Heart left ventricle (tissue), 16 donors: Measurements from ENCODE around the gene HES6. TPM values are rescaled to one million over a fixed set of nuclear protein-coding genes. Genes with fewer than 3 reads are reported as not detected.

Experiments used
- ATAC-seq, 4 donors: fragments of 200-7000 bp; cut with Tn5 transposase; one replicate each; pipeline ENCODE4 v1.9.1; 2020 to 2022; ENCODE audit warnings: moderate library complexity in 4 of 4, mild to moderate bottlenecking in 3 of 4, moderate number of reproducible peaks in 1 of 4
- DNase-seq, 5 donors: peaks; one replicate each; pipeline ENCODE4 v3.0.0-alpha.2; 2020
- H3K27ac ChIP-seq, 12 donors: fragments of 200-600 bp; sonication (generic) in 4 of 12; one replicate each; pipeline versions ENCODE4 v1.5.0 to v1.8.0; 2016 to 2022; ENCODE audit warnings: mild to moderate bottlenecking in 2 of 12
- H3K27me3 ChIP-seq, 9 donors: fragments of 200-600 bp; sonication (generic) in 2 of 9; one replicate each; pipeline versions ENCODE4 v1.5.1 to v1.8.0; 2016 to 2022; ENCODE audit warnings: mild to moderate bottlenecking in 3 of 9
- H3K36me3 ChIP-seq, 9 donors: fragments of 200-600 bp; sonication (generic) in 2 of 9; one replicate each; pipeline versions ENCODE4 v1.5.0 to v1.8.0; 2018 to 2022; ENCODE audit warnings: mild to moderate bottlenecking in 2 of 9
- H3K4me1 ChIP-seq, 12 donors: fragments of 200-600 bp; sonication (generic) in 4 of 12; one replicate each; pipeline versions ENCODE4 v1.5.0 to v1.8.0; 2016 to 2022; ENCODE audit warnings: mild to moderate bottlenecking in 3 of 12
- H3K4me3 ChIP-seq, 12 donors: fragments of 200-600 bp; sonication (generic) in 4 of 12; one replicate each; pipeline versions ENCODE4 v1.5.0 to v1.8.0; 2017 to 2022; ENCODE audit warnings: mild to moderate bottlenecking in 9 of 12, moderate library complexity in 4 of 12
- H3K9me3 ChIP-seq, 12 donors: fragments of 200-600 bp; sonication (generic) in 4 of 12; one replicate each; pipeline versions ENCODE4 v1.5.0 to v1.8.0; 2016 to 2022; ENCODE audit warnings: mild to moderate bottlenecking in 1 of 12
- CTCF ChIP-seq, 12 donors: fragments of 200-600 bp; sonication (generic) in 4 of 12; IDR thresholded peaks; one replicate each; pipeline versions ENCODE4 v1.5.0 to v1.8.0; 2018 to 2022; ENCODE audit warnings: antibody characterized with exemption in 12 of 12, mild to moderate bottlenecking in 5 of 12
- POLR2A ChIP-seq, 2 donors: fragments of 450-650 bp; IDR thresholded peaks; one replicate each; pipeline ENCODE4 v1.6.1; 2017; ENCODE audit warnings: antibody characterized with exemption in 2 of 2, mild to moderate bottlenecking in 2 of 2, moderate library complexity in 2 of 2
- WGBS, 4 donors: extraction: QIAGEN DNeasy Blood & Tissue Kit in 2 of 4; methylation state at CpG; one replicate each; pipeline versions ENCODE4 v1.1.5 to v1.1.7; 2013 to 2018; 5-methylcytosine and 5-hydroxymethylcytosine counted together
- intact Hi-C, 10 donors: fragments of 100-400 bp; cut with DNase I; formaldehyde crosslinking; loops; one replicate each; pipeline versions ENCODE4 v1.11.1 to v1.14.2; 2022
- polyA plus RNA-seq, 2 donors: library from polyadenylated mRNA; stranded (reverse); fragments of 200-250 nt; gene quantifications; one replicate each; pipeline ENCODE4 v1.2.3, GENCODE V29; 2013
- total RNA-seq, 9 donors: library from RNA; depleted of rRNA in 2 of 9; stranded (reverse); fragments of >200 nt in 2 of 9; fragmentation: NEBNext Ultra II Directional in 3 of 9; extraction: Animal tissue kit (Norgen Biotek cat#: 25700) in 3 of 9; gene quantifications; one replicate each; pipeline versions ENCODE4 v1.1.0 to v1.2.4, GENCODE V29; 2016 to 2023
- donor health status: ischemic (EF 13 %, LVEDD 7.1; RV severe dilation, severe dysfunction).
- donor health status: healthy with polysubstance abuse.
- donor health status: DM: no; HTN: yes; CAD: no.
- donor health status: DM: no; HTN: no; CAD: no.
- donor health status: ischemic (EF 25% LVEDD 6.9; RV normal size, moderate dysfunction).
- donor health status: ischemic (EF 25% LVEDD 5.7; RV mildly dilated, moderate dysfunction).
- donor health status: healthy.
- donor health status: DM: yes; HTN: yes; CAD: no.
- donor health status: ischemic (EF 35%, LVEDD 5.7; RV mildly dilated, moderate dysfunction).
- donor health status: nonischemic (EF 11% LVEDD 7.7; RV severe dilation, severe dysfunction).
- donor health status: DM: yes; HTN: yes; CAD: no.
- donor health status: PGD.
- donor health status: ischemic (EF 29% LVEDD 5.4; RV normal size, mild dysfunction).
- donor health status: nonischemic (EF 23%, LVEDD 6.1; RV moderate dilation, normal function).

Gene HES6
- total and polyA plus RNA-seq, 11 donors = 0.45 to 9.1 (median 3.6) TPM

DNA sequence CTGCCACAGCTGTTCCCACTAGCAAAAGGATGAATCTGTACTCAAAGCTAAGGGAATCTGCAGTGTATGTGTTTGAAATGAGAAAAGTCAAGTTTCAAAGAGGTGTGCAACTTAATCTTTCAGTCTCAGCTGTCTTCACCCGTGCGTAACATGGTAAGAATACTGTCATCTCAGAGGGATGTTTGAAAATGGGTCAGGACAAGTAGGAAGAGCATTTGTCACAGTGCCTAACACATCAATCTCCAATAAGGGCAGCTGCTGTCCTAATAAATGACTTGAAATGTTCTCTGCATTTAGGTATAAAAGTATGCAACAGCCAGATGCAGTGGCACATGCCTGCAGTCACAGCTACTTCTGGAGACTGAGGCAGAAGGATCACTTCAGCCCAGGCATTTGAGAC, 49.4 kb downstream of the HES6 start:
- Histone ChIP-seq H3K9me3 (no peaks in the 10 kb centered on the region), H3K27ac (no peak overlapping the region), H3K4me3 (no peak overlapping the region), H3K27me3 (no peaks in the 10 kb centered on the region), H3K4me1 (peaks cover 0 to 21% (median 0%) of the 10 kb centered on the region in 12 donors), H3K36me3 (peaks cover 0 to 97% (median 90%) of the 10 kb centered on the region in 9 donors)
- no peak for ATAC-seq
- DNase-seq = no peak
- 86 to 91% (median 88%) methylated on average over 2 of the region's 2 CpGs for WGBS, 4 donors
- intact Hi-C loops = no loop called here
- TF ChIP-seq POLR2A (IDR thresholded peaks at IDR 0.05) (no peak), CTCF (IDR thresholded peaks at IDR 0.05) (no peak)

Other genes with a start within 250 kb of the HES6 start
- gene SCLY, start 179.0 kb downstream of the HES6 start, total RNA-seq = 10 to 100 TPM in 6 of 9 donors, 1 to 10 TPM in 3; 8.1 to 14.3 (median 10.6) TPM
- 10 to 100 TPM in 1 of 2 donors, 1 to 10 TPM in 1; 6.9 to 21.2 TPM for gene SCLY, start 179.0 kb downstream of the HES6 start, polyA plus RNA-seq
- 1 to 10 TPM in 1 of 9 donors, under 1 TPM in 7, not detected in 1; 0.05 to 1.2 (median 0.23) TPM for gene ESPNL, start 139.7 kb downstream of the HES6 start, total RNA-seq
- under 1 TPM in 1 of 2 donors, not detected in 1; 0.27 TPM for gene ESPNL, start 139.7 kb downstream of the HES6 start, polyA plus RNA-seq
- gene KLHL30, start 101.4 kb downstream of the HES6 start, total RNA-seq = 10 to 100 TPM; 19.8 to 43.7 (median 23.2) TPM
- 10 to 100 TPM in 1 of 2 donors, 1 to 10 TPM in 1; 5.1 to 10.7 TPM for gene KLHL30, start 101.4 kb downstream of the HES6 start, polyA plus RNA-seq
- gene ERFE, start 81.1 kb downstream of the HES6 start, total RNA-seq = 1 to 10 TPM in 1 of 9 donors, under 1 TPM in 5, not detected in 3; 0.23 to 1.8 (median 0.65) TPM
- under 1 TPM; 0.08 to 0.36 TPM for gene ERFE, start 81.1 kb downstream of the HES6 start, polyA plus RNA-seq
- gene ILKAP, start 36.3 kb downstream of the HES6 start, total RNA-seq = 10 to 100 TPM; 12.4 to 27.7 (median 23.4) TPM
- 10 to 100 TPM; 33.7 to 41.7 TPM for gene ILKAP, start 36.3 kb downstream of the HES6 start, polyA plus RNA-seq
- 10 to 100 TPM in 2 of 9 donors, 1 to 10 TPM in 7; 1.6 to 17.1 (median 5.4) TPM for gene PER2, start 48.6 kb upstream of the HES6 start, total RNA-seq
- gene PER2, start 48.6 kb upstream of the HES6 start, polyA plus RNA-seq = 1 to 10 TPM; 2.2 TPM
- gene TRAF3IP1, start 80.5 kb upstream of the HES6 start, total RNA-seq = 10 to 100 TPM in 7 of 9 donors, 1 to 10 TPM in 2; 3.8 to 20.3 (median 13.8) TPM
- 1 to 10 TPM; 6.3 to 7.8 TPM for gene TRAF3IP1, start 80.5 kb upstream of the HES6 start, polyA plus RNA-seq
- gene ASB1, start 186.9 kb upstream of the HES6 start, total RNA-seq = 10 to 100 TPM; 32.9 to 53.4 (median 46.7) TPM
- 10 to 100 TPM; 31.8 to 57.5 TPM for gene ASB1, start 186.9 kb upstream of the HES6 start, polyA plus RNA-seq